Left renal cortex interstitium (tissue), 4 donors: ENCODE data around the gene MCAM. TPM values are rescaled to one million over a fixed set of nuclear protein-coding genes. Genes with fewer than 3 reads are reported as not detected.

Experiments used
- DNase-seq, 4 donors: peaks; one replicate each; pipeline ENCODE4 v3.0.0-alpha.2; 2013; ENCODE audit warnings: low read depth in 4 of 4, low spot score in 2 of 4, missing footprints in 1 of 4
- polyA plus RNA-seq, 4 donors: library from polyadenylated mRNA; unstranded; fragments of 120-200 nt; gene quantifications; one replicate each; pipeline ENCODE4 v1.2.1, GENCODE V29; 2013; ENCODE audit not compliant: insufficient read length in 4 of 4

The MCAM gene
- polyA plus RNA-seq, 4 donors, result 52.1 to 58.3 (median 55.0) TPM

GRCh38 chr11:119332111-119332765, 15.3 kb upstream of the MCAM start:
- no peak for DNase-seq

GRCh38 chr11:119330237-119330636, 13.3 kb upstream of the MCAM start:
- no peak for DNase-seq

- no peak for DNase-seq
Observed at GRCh38 chr11:119329320-119329719, 12.4 kb upstream of the MCAM start.

- no peak for DNase-seq
Observed at GRCh38 chr11:119324189-119324588, 7.3 kb upstream of the MCAM start.

- DNase-seq, result no peak
Observed at GRCh38 chr11:119323532-119324033, 6.7 kb upstream of the MCAM start.

- no peak for DNase-seq
Observed at GRCh38 chr11:119322921-119323531, 6.1 kb upstream of the MCAM start.

- DNase-seq, result no peak
Observed at GRCh38 chr11:119322360-119322739, 5.4 kb upstream of the MCAM start.

GRCh38 chr11:119320776-119321524, 4.0 kb upstream of the MCAM start:
- DNase-seq, result no peak

- no peak for DNase-seq
Observed at GRCh38 chr11:119320240-119320775, 3.4 kb upstream of the MCAM start.

GRCh38 chr11:119319700-119320239, 2.8 kb upstream of the MCAM start:
- DNase-seq, result no peak

GRCh38 chr11:119319136-119319699, 2.3 kb upstream of the MCAM start:
- no peak for DNase-seq

GRCh38 chr11:119318240-119319135, 1.6 kb upstream of the MCAM start:
- no peak for DNase-seq

- DNase-seq, result no peak
Observed at GRCh38 chr11:119317592-119318239, 786 bp upstream of the MCAM start.

GRCh38 chr11:119316016-119316728, 758 bp downstream of the MCAM start:
- no peak for DNase-seq

- no peak for DNase-seq
Observed at GRCh38 chr11:119315131-119316015, 1.6 kb downstream of the MCAM start.

- DNase-seq, result no peak
Observed at GRCh38 chr11:119314726-119315125, 2.2 kb downstream of the MCAM start.

GRCh38 chr11:119310682-119311052, 6.3 kb downstream of the MCAM start:
- DNase-seq, result no peak
